GM19023 (cell line): ENCODE results near the gene SEPTIN2.
"Not testable (repeated sequence)": the region's sequence is repeated elsewhere in the genome, so short reads cannot be mapped to it uniquely, and the experiment has no call there.

ENCODE experiments used
- ATAC-seq: cut with Tn5 transposase; IDR thresholded peaks from one replicate; pipeline ENCODE4 v1.9.1; 2021; ENCODE audit warnings: mild to moderate bottlenecking, moderate library complexity; ENCODE audit not compliant: unreplicated experiment

SEPTIN2 gene

GRCh38 chr2:241378816-241379215, 63.1 kb downstream of the SEPTIN2 start:
- ATAC-seq: no peak

- no peak for ATAC-seq
Observed at GRCh38 chr2:241379481-241380480, 64.1 kb downstream of the SEPTIN2 start.

DNA sequence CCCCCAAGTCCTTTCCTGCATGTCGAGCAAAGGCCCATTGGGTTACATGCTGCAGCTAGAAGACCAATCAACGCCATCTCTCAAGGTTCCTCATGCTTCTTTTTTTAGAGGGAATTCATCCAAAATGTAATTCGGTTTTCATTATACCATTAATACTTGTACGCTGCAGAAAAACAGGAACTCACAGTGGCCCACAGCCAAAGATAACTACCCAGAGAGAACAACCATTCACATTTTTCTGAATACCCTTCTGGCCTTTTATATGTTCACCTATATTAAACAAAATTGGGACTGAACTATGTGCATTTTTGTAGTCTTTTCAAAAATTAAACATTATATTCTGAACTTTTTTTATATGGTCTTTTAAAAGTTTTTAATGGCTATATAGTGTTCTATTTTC, 66.1 kb downstream of the SEPTIN2 start:
- ATAC-seq: no peak

GRCh38 chr2:241385450-241385849, 69.7 kb downstream of the SEPTIN2 start:
- not testable (repeated sequence) for ATAC-seq

GRCh38 chr2:241386519-241386918, 70.8 kb downstream of the SEPTIN2 start:
- ATAC-seq: no peak

DNA sequence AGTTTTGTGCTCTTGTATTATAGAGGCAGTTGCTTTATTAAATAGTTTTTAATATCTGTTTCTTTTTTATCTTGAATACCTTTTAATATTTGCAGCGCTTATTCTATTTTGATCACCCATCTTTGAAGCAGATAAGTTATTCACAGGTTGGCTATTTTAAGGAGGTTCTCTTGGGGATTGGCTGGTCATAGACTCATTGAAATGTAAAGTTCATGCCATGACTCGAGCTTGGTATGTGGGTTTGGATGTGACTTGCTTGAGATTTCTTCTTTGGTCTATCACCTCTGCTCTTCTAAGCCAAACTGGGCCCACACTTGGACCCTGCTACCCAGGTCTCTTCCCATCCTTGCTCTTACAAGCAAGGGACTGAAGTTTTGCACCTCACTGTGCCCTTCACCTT, 74.0 kb downstream of the SEPTIN2 start:
- no peak for ATAC-seq

- peak; percentile 52 for ATAC-seq
Observed at GRCh38 chr2:241390301-241391206, 74.8 kb downstream of the SEPTIN2 start.

DNA sequence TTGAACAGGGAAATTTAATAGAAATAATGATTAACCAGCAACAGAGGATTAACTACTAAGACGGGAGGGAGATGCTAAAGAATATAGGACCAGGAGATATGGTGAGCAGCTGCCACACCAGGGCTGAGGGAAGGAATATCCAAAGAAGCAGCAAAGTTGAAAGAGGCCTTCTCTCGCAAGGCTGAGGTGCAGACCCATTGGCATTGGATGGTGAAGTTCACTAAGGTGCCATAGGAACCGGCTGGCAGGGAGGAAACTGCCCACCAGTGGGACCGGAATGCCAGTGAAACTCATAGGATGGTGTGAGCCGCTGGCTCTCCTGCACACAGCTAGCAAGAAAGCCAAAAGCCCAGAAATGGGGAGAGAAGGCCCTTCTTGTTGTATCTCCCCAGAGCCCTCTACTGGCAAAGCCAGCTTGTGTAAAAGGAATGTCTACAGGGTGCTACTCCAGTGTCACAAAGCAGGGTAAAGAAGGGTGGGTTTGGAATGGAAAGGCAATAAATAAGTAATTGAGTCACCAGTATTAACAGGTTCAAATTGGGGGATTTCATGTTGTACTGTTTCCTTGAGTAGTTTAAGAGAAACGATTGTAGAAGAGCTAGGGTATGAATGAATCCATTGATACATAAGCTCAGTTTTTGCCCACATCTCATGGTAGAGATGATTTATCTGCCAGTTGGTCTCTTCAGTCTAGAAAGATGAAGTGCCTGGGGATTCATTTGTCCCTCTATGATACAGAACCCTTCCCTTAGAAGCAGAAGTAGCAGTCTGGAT, 76.4 kb downstream of the SEPTIN2 start:
- ATAC-seq: no peak

DNA sequence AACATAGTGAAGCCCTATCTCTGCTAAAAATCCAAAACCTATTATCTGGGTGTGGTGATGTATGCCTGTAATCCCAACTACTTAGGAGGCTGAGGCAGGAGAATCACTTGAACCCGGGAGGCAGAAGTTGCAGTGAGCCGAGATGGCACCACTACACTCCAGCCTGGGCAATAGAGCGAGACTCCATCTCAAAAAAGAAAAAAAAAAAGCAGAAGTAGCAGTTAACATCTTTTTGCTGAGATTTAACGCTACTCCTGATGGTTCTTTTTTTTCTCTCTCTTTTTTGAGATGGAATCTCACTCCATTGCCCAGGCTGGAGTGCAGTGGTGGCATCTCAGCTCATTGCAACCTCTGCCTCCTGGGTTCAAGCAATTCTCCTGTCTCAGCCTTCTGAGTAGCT, 77.0 kb downstream of the SEPTIN2 start:
- ATAC-seq: not testable (repeated sequence)

- ATAC-seq: no peak
Observed at GRCh38 chr2:241393524-241394196, 77.9 kb downstream of the SEPTIN2 start.

DNA sequence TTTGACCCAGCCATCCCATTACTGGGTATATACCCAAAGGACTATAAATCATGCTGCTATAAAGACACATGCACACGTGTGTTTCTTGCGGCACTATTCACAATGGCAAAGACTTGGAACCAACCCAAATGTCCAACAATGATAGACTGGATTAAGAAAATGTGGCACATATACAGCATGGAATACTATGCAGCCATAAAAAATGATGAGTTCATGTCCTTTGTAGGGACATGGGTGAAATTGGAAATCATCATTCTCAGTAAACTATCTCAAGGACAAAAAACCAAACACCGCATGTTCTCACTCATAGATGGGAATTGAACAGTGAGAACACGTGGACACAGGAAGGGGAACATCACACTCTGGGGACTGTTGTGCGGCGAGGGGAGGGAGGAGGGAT, 81.1 kb downstream of the SEPTIN2 start:
- not testable (repeated sequence) for ATAC-seq

DNA sequence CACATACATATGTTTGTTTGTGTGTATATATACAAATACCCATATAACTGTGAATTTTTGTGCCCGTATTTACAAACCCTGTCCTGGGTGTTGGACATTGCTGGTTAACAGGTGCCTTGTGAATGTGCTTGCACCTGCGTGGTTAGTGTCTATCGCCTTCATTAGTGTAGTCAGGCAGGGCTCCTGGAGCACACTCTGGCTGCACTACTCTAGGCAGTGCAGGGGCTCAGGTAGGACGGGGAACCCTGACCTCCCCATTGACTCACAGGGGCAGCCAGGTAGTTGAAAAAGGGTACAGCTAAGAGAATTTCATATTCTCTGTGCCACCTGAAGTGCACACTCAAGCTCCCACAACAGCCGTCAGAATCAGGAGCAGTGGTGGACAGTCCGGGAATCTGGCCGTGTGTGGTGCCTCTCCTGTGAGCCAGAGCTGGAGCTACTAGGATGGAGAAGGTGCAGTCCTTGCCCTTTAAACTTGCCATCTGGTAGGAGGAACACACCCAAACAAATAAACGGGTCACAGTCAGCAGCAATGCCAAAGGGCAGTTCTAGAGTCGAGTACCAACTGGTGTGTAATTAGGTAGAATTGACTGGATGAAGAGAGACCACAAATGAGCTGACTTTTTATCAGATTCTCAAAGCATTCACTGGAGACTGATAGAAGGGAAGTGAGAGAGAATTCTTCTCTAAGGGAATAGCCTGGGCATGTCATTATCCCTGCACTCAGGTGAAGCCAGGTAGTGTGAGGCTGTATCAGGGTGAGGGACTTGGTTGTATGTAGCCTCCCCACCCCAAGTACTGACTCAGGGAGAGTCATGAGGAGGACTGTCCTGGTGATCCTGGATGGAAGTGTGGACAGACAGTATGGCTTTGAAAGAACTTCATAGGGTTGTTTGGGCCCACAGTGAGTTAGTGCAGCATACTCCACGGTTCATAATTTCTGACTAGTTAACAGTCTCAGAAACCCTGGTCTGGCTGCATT, 84.5 kb downstream of the SEPTIN2 start:
- ATAC-seq: no peak
